GM18951 (cell line): ENCODE results near the gene FAM78B.

Experiments
- POLR2A ChIP-seq: IDR thresholded peaks from 4 replicates; pipeline ENCODE4 v1.6.1; 2011; ENCODE audit warnings: mild to moderate bottlenecking; ENCODE audit not compliant: insufficient read length, insufficient read depth; ENCODE audit errors: extremely low read depth
- in situ Hi-C: fragments of 300-500 bp; cut with MboI; formaldehyde crosslinking; loops from one replicate; pipeline ENCODE4 v1.12.0; 2022; ENCODE audit warnings: low sequenced_read_pairs, mixed read lengths, inconsistent platforms; ENCODE audit not compliant: unreplicated experiment

Gene FAM78B

DNA sequence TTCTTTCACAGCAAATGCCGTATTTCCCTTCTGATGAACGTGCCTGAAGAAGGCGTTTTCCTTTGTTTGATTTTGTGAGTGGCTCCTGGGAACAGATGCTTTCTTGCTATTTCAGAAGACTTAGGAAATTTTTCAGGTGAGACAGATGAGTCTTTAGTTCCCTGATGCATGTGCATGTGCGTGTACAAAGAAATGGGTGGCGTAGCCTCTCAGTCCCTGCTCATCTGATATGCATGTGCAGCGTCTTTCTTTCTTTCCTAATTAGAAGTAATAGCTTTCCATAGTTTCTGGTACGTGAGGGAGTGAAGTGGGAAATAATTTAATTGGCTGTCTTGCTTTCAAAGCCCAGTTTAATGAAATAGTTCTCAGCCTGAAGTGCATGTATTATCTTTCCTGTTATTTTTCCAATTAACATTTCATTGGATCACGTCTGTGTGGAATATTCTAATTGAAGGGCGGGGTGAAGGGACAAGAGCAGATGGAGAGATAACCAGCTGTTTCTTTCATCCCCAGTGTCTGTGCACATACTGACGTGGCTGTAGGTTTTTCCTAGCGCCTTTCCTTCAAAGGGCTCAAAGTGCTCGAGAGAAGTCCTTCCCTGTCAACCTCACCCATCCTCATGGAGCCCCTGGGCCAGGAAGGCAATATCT, 104.3 kb downstream of the FAM78B start:
- TF ChIP-seq POLR2A = no peak
- in situ Hi-C loops = no loop called here

DNA sequence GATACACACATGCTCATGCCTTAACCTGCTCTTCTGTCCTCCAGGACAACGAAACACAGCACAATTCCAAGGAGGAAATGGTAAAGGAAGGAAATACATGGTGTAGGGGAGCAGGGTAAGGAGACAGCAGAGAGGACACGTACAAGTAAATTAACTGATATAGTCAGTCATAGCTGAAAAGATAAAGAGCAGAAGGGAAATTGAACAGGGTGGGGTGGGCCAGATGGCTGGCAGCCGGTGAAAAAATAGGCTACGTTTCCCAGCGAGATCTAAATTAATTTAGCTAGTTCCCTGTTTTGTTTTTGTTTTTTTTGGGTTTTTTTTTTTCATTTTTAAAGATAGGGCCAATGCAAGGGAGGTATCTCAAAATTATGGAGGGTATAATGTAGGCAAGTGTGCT, 109.2 kb downstream of the FAM78B start:
- TF ChIP-seq POLR2A = no peak
- in situ Hi-C loops = no loop called here

DNA sequence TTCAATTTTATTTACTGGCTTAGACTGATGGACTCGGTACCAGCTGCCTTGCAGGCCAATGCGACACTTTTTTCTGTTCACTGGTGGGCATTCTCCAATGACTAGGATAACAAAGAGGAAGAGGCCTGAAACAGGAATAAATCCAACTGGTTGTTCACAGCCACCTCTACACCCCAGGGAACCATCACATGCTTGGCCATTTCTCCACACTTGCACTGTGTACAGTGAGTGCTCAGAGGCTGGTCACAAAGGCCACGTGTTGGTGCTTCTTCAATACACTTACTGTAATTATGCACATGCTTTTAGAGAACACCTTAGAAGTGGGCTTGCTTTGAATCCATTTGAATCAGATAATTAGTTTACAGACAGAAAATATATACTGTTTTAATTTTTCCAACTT, 113.4 kb downstream of the FAM78B start:
- in situ Hi-C loops = no loop called here
- TF ChIP-seq POLR2A = no peak

DNA sequence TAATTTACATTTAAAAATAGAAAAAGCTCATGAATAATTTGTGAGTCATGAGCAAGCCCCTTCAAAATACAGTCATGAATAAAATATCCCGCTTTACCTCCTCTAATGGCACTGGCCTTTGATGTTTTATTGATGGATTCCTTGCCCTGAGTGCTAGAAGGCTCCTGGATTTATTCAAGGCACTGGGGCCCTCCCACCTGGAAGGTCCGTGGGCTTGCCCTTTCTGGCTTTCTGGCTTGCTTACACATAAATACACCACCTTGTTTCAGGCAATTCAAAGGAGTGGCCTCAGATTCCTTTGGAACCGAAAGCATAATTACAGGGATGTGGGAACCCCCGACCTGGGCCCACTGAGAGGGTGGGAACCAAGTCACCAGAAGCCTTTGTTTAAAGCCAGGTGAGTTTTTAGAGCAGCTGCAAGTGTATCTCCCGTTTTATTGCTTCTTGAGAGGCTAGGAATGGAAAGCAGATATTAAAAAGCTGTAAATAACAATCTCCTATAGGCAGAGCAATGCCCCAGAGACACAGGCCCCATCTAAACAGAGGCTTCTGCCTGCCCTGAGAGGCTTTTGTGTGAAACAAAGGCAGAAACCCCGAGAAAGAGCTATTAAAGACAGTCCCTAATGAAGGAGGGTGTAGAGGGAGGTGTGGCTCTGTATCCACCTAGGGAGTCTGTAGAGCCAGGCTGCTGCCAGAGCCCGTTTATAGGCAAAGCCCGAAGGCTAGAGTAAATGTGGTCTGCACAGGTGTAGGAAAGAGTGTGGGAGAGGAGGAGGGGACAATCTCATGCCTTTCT, 126.4 kb downstream of the FAM78B start:
- in situ Hi-C loops = no loop called here
- TF ChIP-seq POLR2A = no peak

DNA sequence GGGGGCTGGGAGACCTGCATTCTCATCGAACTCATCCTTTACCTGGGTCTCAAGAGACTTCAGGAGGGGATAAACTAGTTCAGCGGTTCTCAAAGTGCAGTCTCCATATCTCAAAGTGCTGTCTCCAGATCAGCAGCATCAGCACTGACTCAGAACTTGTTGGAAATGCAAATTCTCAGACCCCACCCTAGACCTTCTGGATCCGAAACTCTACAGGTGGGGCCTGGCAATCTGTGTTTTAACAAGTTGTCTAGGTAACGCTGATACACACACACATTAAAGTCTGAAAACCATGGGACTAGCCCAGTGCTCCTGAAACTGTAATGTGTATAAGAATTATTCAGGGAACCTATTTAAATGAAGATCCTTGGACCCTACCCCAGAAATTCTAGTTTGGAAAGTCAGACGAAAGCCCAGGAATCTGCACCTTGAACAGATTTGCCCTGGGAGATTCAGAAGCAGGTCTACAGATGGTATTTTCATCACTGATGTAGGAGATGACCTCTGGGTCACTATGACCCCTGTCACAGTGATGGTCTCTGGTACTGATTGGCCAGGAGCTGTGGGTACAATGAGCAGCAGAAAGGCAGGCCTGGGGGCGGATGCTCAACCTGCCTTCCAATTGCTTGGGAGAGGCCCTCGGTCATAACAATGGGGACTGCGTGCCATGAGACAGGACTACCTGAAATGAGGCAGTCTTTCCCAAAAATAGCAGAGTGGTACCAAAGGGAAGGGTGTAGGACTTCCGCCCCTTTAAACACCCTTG, 127.2 kb downstream of the FAM78B start:
- no peak for TF ChIP-seq POLR2A
- in situ Hi-C loops = no loop called here

DNA sequence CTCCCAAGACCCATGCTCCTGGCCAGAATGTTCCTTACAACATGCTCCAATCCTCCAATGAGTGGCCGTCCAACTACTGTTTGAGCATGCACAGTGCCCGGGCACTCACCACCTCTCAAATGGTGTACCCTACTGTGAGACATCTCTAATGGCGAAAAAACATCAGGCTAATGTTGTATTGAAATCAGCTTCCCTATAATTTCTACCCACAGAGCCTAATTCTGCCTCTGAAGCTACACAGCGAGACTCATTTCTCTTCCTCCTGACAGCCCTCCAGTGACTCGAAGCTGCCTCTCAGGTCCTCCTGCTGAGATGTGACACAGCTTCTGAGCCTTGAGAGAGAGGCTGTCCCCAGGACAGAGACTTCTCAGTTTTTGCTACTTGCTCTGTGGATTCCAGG, 130.7 kb downstream of the FAM78B start:
- in situ Hi-C loops = no loop called here
- no peak for TF ChIP-seq POLR2A

DNA sequence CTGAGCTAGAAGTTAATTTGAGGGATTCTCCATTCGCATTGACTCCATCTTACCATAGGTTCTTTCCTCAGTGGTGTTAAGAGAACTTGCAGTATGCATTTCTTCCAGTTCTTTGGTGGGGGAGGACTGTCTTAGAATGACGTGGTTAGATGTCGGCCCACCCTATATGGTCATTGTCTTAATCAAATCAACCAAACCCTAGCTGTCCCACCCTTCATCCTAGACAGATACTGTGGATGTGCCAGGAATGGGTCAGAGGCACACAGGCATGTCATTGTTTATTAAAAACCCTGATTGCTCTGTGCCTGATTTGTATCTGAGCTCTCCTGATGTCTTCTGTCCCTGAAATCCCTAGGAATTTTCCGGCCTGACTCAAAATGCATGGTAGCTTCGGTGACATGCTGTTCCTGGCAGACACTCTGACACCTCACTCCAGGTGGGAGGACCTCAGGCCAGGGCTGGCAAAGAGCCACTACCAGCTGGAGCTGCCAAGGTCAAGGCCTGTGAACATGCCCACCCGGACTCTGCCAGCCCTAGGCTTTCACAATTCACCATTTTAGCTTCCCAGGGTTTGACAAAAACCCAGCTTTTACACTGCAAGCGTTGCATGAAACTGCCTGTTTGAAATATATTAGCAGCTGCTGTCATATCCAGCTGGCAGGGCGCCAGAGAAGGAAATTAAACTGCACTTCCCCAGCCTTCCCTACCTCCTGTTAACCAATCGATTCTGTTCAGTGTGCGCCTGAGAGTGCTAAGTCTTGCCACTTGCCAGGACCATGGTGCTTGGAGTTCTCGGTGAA, 134.0 kb downstream of the FAM78B start:
- TF ChIP-seq POLR2A = no peak
- in situ Hi-C loops = no loop called here

DNA sequence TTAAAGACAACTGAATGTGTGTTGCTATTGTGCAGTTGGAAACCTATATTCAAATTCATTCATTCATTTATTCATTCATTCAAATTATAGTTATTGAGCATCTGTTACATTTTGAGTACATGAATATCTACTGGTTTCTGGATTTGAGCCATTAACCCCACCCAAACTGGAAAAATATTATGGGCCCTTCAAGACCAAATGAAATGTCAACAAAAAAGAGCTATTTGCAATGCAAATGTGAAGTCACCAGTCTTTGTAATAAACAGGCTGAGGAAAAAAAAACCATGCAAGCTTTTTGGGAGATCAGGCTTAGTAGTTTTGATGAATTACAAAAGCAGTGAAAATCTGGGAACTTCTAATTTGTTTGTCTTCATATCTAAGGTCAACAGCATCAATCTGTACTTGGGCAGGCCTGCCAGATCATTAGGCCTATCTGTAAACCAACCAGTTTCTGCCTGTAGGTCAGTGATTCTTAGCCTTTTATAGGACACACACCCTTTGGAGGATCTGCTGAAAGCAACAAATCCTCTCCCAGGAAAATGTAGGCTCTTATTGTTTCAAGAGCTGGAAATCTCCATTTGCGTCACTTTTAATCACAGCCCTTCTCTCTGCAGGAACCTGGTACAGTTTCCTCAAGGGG, 134.7 kb downstream of the FAM78B start:
- TF ChIP-seq POLR2A = no peak
- in situ Hi-C loops = no loop called here

DNA sequence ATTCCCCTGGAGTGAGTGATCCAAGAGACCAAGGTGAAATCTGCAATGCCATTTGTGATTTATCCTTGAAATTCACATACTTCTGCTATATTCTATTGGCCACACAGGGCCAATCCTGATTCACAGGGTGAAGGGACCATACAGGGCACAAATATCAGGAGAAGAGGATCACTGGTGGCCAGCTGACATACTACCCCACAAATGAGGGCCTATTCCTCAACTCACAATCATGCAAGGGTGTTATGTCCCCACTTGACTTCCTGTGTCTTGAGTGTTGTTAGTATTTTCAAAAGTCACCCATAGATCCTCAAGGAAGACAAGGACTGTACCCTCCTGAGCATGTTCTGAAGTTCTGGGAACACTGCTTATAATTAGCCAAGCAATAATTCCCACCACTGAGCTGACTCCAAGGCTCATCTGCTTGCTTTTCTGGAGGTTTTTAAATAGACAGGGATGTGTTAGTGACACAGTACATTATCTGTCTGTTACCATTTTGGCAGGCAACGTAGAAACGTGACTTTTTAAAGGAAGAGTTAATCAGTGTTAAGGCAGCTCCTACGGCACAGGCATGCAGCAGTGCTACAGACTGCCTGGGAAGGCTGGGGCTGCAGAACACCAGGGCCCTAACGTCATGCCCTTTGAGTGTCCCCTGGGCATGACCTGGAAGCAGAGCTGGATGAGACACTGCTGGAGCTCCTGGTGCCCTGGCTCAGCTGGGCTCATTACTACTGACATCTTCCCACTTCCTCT, 137.4 kb downstream of the FAM78B start:
- in situ Hi-C loops = no loop called here
- no peak for TF ChIP-seq POLR2A

DNA sequence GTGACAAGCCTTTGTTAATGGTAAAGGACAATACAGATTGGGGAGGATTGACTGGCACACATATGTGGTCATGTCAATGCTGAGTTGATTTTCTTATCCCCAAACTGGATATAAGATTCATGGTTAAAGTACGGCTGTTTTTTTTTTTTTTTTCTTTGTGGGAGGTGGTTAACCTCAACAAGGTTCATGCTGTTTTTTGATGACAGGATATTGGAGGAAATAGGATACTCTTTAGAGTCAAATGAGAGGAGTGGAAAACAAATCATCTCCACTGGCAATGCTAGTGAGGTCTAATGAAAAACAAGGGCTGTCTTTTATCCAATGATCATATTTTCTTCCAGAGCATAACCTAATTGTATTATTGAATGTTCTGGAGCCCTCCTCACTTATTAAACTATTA, 140.2 kb downstream of the FAM78B start:
- in situ Hi-C loops = no loop called here
- TF ChIP-seq POLR2A = no peak

DNA sequence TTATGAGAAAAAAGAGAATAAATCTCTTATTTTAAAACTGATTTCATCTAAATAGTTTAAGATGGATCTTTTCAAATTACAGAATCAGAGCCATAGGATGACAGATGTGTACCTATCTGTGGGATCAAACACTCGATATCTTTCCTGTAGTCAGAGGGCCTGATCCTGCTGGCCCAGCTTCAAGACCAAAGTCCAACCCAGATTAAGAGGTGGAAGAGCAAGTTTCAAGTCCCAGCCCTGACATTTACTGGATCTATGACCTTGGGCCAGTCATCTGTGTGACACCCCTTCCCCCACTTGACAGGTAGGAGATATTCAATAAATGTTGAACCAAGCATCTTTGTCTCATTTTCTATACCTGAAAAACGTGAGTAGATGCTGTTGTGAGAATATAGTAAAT, 140.7 kb downstream of the FAM78B start:
- no peak for TF ChIP-seq POLR2A
- in situ Hi-C loops = no loop called here

DNA sequence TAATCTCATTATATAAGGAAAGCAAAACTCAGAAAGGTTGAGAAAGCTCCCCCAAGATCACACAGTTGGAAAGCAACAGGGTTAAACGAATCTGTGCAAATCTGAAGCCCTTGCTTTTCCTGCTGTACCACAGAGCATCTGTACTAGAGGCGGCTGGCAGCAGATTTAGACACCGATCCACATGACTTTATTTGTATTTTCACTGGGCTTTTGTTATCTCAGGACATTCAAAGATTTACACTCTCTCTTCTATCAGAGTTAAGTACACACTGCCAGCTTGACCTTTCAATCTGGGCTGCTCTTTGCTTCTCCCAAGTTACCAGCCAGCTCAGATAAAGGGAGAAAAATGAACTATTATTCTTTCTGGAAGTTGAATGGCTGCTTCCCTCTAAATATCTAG, 146.6 kb downstream of the FAM78B start:
- TF ChIP-seq POLR2A = no peak
- in situ Hi-C loops = no loop called here
